GM11168 (cell line): ENCODE measurements around the gene AHSG.

Source experiments
- in situ Hi-C: fragments of 300-500 bp; cut with MboI; formaldehyde crosslinking; loops from one replicate; pipeline ENCODE4 v1.12.0; 2022; ENCODE audit warnings: low sequenced_read_pairs; ENCODE audit not compliant: unreplicated experiment

The AHSG gene

GRCh38 chr3:186590580-186591295 is 22.1 kb upstream of the AHSG start:
- in situ Hi-C loops: no loop called here

- in situ Hi-C loops: no loop called here
Observed at GRCh38 chr3:186592682-186593081, 20.2 kb upstream of the AHSG start.

GRCh38 chr3:186593862-186594261 is 19.0 kb upstream of the AHSG start:
- in situ Hi-C loops: no loop called here

GRCh38 chr3:186594591-186595113 is 18.2 kb upstream of the AHSG start:
- in situ Hi-C loops: no loop called here

GRCh38 chr3:186596568-186597287 is 16.1 kb upstream of the AHSG start:
- in situ Hi-C loops: no loop called here

- in situ Hi-C loops: no loop called here
Observed at GRCh38 chr3:186598108-186598784, 14.6 kb upstream of the AHSG start.

GRCh38 chr3:186598794-186599141 is 14.1 kb upstream of the AHSG start:
- in situ Hi-C loops: no loop called here

GRCh38 chr3:186599142-186599784 is 13.6 kb upstream of the AHSG start:
- in situ Hi-C loops: no loop called here

- in situ Hi-C loops: no loop called here
Observed at GRCh38 chr3:186599785-186600166, 13.1 kb upstream of the AHSG start.

GRCh38 chr3:186600896-186601295 is 12.0 kb upstream of the AHSG start:
- in situ Hi-C loops: no loop called here

GRCh38 chr3:186603159-186603558 is 9.7 kb upstream of the AHSG start:
- in situ Hi-C loops: no loop called here

- in situ Hi-C loops: no loop called here
Observed at GRCh38 chr3:186605078-186605477, 7.8 kb upstream of the AHSG start.

- in situ Hi-C loops: no loop called here
Observed at GRCh38 chr3:186605561-186606545, 7.0 kb upstream of the AHSG start.

- in situ Hi-C loops: no loop called here
Observed at GRCh38 chr3:186608624-186609215, 4.1 kb upstream of the AHSG start.

- in situ Hi-C loops: no loop called here
Observed at GRCh38 chr3:186609247-186609868, 3.5 kb upstream of the AHSG start.

- in situ Hi-C loops: no loop called here
Observed at GRCh38 chr3:186612065-186612464, 795 bp upstream of the AHSG start.

GRCh38 chr3:186613637-186614265 is 891 bp downstream of the AHSG start:
- in situ Hi-C loops: no loop called here

- in situ Hi-C loops: no loop called here
Observed at GRCh38 chr3:186614266-186614596, 1.4 kb downstream of the AHSG start.
